Peyer's patch (tissue), 4 donors: ENCODE results near the gene ADGRL3. TPM values are rescaled to one million over a fixed set of nuclear protein-coding genes. Genes with fewer than 3 reads are reported as not detected.

Experiments
- DNase-seq, 3 donors: peaks; one replicate each; pipeline ENCODE4 v3.0.0-alpha.2; 2017 to 2019
- H3K27ac ChIP-seq, 4 donors: fragments of 200-600 bp; sonication (generic); one replicate each; pipeline ENCODE4 v1.5.1; 2016 to 2019
- H3K27me3 ChIP-seq, 2 donors: fragments of 200-600 bp; sonication (generic); one replicate each; pipeline ENCODE4 v1.5.1; 2019
- H3K36me3 ChIP-seq, 3 donors: fragments of 200-600 bp; sonication (generic); one replicate each; pipeline ENCODE4 v1.5.1; 2016 to 2019
- H3K4me1 ChIP-seq, 4 donors: fragments of 200-600 bp; sonication (generic); one replicate each; pipeline ENCODE4 v1.5.1; 2016 to 2019
- H3K4me3 ChIP-seq, 4 donors: fragments of 200-600 bp; sonication (generic); 1 replicate in 3 of 4; 2 replicates in 1 of 4; pipeline ENCODE4 v1.5.1; 2016 to 2019; ENCODE audit warnings: mild to moderate bottlenecking in 1 of 4
- H3K9me3 ChIP-seq, 4 donors: fragments of 200-600 bp; sonication (generic); one replicate each; pipeline ENCODE4 v1.5.1; 2016 to 2019; ENCODE audit warnings: mild to moderate bottlenecking in 1 of 4
- CTCF ChIP-seq, 6 experiments: fragments of 450-650 bp in 4 of 6; fragments of 200-600 bp in 2 of 6; sonication (generic) in 1 of 6; IDR thresholded peaks; one replicate each; pipeline ENCODE4 v1.5.1; 2017 to 2019; ENCODE audit warnings: antibody characterized with exemption in 6 of 6, mild to moderate bottlenecking in 3 of 6, moderate library complexity in 1 of 6
- POLR2A ChIP-seq, 2 donors: fragments of 450-650 bp; IDR thresholded peaks; one replicate each; pipeline ENCODE4 v1.5.1; 2017; ENCODE audit warnings: antibody characterized with exemption in 2 of 2, mild to moderate bottlenecking in 2 of 2, moderate library complexity in 2 of 2
- total RNA-seq, 4 donors: library from RNA; depleted of rRNA; stranded (reverse); fragments of >200 nt; gene quantifications; one replicate each; pipeline ENCODE4 v1.1.0, GENCODE V29; 2016

The ADGRL3 gene
- total RNA-seq, 4 donors from 2014 or later: 3.7 to 39.6 (median 9.1) TPM

GRCh38 chr4:61201561-61201960 is 1.4 kb downstream of the ADGRL3 start:
- TF ChIP-seq POLR2A (IDR thresholded peaks at IDR 0.05) (no peak), CTCF (IDR thresholded peaks at IDR 0.05) (no peak)
- Histone ChIP-seq H3K36me3 (no peaks in the 10 kb centered on the region), H3K27me3 (peaks cover 0 to 9% of the 10 kb centered on the region in 2 donors), H3K4me3 (peak overlapping the region; percentile 28 to 58 (median 42)), H3K9me3 (no peaks in the 10 kb centered on the region), H3K27ac (peak overlapping the region in 3 of 4 donors; percentile 43 to 76 (median 73)), H3K4me1 (no peaks in the 10 kb centered on the region)
- peak in 2 of 3 donors; percentile 40 to 47 for DNase-seq

- TF ChIP-seq POLR2A (IDR thresholded peaks at IDR 0.05): no peak
- TF ChIP-seq CTCF (IDR thresholded peaks at IDR 0.05): no peak
- H3K4me1 ChIP-seq: no peaks in the 10 kb centered on the region
- no peaks in the 10 kb centered on the region for H3K36me3 ChIP-seq
- peak overlapping the region; percentile 28 to 58 (median 42) for H3K4me3 ChIP-seq
- DNase-seq: peak in 1 of 3 donors; percentile 43
- H3K27ac ChIP-seq: peak overlapping the region in 3 of 4 donors; percentile 43 to 76 (median 73)
- H3K9me3 ChIP-seq: no peaks in the 10 kb centered on the region
- peaks cover 0 to 9% of the 10 kb centered on the region in 2 donors for H3K27me3 ChIP-seq
Observed at GRCh38 chr4:61201961-61202637, 2.0 kb downstream of the ADGRL3 start.

GRCh38 chr4:61202638-61203435 is 2.7 kb downstream of the ADGRL3 start:
- no peak for DNase-seq
- Histone ChIP-seq H3K27ac (peak overlapping the region in 2 of 4 donors; percentile 73 to 76), H3K4me1 (no peaks in the 10 kb centered on the region), H3K36me3 (no peaks in the 10 kb centered on the region), H3K27me3 (peaks cover 0 to 9% of the 10 kb centered on the region in 2 donors), H3K9me3 (no peaks in the 10 kb centered on the region), H3K4me3 (peak overlapping the region; percentile 28 to 58 (median 42))
- TF ChIP-seq CTCF (IDR thresholded peaks at IDR 0.05) (no peak), POLR2A (IDR thresholded peaks at IDR 0.05) (no peak)

GRCh38 chr4:61203436-61203790 is 3.3 kb downstream of the ADGRL3 start:
- peaks cover 0 to 9% of the 10 kb centered on the region in 2 donors for H3K27me3 ChIP-seq
- TF ChIP-seq POLR2A (IDR thresholded peaks at IDR 0.05) (no peak), CTCF (IDR thresholded peaks at IDR 0.05) (no peak)
- H3K9me3 ChIP-seq: no peaks in the 10 kb centered on the region
- DNase-seq: no peak
- H3K36me3 ChIP-seq: no peaks in the 10 kb centered on the region
- peak overlapping the region in 2 of 4 donors; percentile 73 to 76 for H3K27ac ChIP-seq
- H3K4me1 ChIP-seq: no peaks in the 10 kb centered on the region
- H3K4me3 ChIP-seq: peak overlapping the region in 3 of 4 donors; percentile 32 to 58 (median 53)

- DNase-seq: no peak
- Histone ChIP-seq H3K36me3 (no peaks in the 10 kb centered on the region), H3K27me3 (peaks cover 0 to 9% of the 10 kb centered on the region in 2 donors), H3K27ac (no peak overlapping the region), H3K9me3 (no peaks in the 10 kb centered on the region), H3K4me3 (no peak overlapping the region), H3K4me1 (no peaks in the 10 kb centered on the region)
- TF ChIP-seq POLR2A (IDR thresholded peaks at IDR 0.05) (no peak), CTCF (IDR thresholded peaks at IDR 0.05) (no peak)
Observed at GRCh38 chr4:61204353-61205060, 4.4 kb downstream of the ADGRL3 start.
